Right lobe of liver (tissue), 4 donors: ENCODE results near the gene C1QTNF9B.

Source experiments
- CTCF ChIP-seq, 4 donors: fragments of 200-600 bp in 3 of 4; fragments of 450-650 bp in 1 of 4; IDR thresholded peaks; one replicate each; pipeline versions ENCODE4 v1.5.1 to v1.8.0; 2016 to 2022; ENCODE audit warnings: antibody characterized with exemption in 4 of 4, mild to moderate bottlenecking in 2 of 4
- POLR2A ChIP-seq: fragments of 450-650 bp; IDR thresholded peaks from one replicate; pipeline ENCODE4 v1.6.1; 2017; ENCODE audit warnings: antibody characterized with exemption, mild to moderate bottlenecking
- donor health status: DM: no; HTN: no; CAD: no.
- donor health status: DM: no; HTN: no; CAD: no.
- donor health status: DM: no; HTN: yes; CAD: no.

- TF ChIP-seq CTCF (IDR thresholded peaks at IDR 0.05) (no peak), POLR2A (no peak)
Observed at GRCh38 chr13:23866420-23867026, 30.8 kb downstream of the C1QTNF9B start.
